ENCODE data around the gene TSC22D2. TPM values are rescaled to one million over a fixed set of nuclear protein-coding genes. Genes with fewer than 3 reads are reported as not detected.

The TSC22D2 gene
- total and polyA plus RNA-seq, 2 of the 4 experiments (the other 2 are of a cell fraction): 12.2 to 20.5 TPM

DNA sequence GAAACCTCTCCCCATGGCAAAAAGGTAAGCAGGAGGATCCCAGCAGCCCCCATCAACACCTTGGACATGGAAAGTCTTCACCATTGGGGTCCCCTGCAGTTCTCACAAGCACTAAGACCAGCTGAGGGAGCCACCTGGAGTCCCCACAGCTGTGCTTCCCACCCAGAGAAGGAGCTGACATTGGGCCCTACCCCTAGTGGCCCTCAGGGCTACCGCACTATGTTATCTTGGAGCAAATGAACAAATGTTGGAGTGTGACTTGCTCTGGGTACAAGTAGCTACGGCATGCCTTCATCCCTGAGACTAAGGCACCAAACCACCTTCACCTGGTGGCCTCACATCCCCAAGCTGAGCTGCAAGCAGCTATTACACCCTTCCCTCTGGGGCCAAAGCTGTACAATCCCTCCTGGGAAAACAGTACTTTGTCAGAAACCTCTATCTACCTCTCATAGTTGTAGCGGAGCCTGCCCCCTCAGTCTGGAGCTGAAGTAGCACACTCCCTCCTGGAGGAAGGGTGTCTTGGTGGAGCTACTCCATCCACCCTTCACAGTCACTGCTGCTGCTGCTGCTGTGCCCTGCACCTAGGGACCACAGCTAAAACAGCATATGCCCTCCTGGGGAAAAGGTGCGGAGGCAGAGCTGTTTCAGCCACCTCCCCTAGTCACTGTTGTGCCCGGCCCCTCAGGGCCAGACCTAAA is 95.5 kb downstream of the TSC22D2 start:
- no peak overlapping the region for H3K4me2 ChIP-seq (ENCODE audit: low read depth, low read length)
- no peak overlapping the region for H4K91ac ChIP-seq (ENCODE audit: insufficient read depth, low read depth, low read length)
- H3K4me3 ChIP-seq (ENCODE audit: insufficient read depth, low read depth, low read length): no peak overlapping the region
- no TSS peak for BruUV-seq (replicated peaks)
- no peak overlapping the region for H3K27ac ChIP-seq (ENCODE audit: insufficient read depth, low read length)
- H2AFZ ChIP-seq (replicated peaks; ENCODE audit: low read length, poor library complexity): peak overlapping the region; percentile 49
- peaks cover 6% of the 10 kb centered on the region; the same call in 1 of the 2 replicates for H3K9me3 ChIP-seq (ENCODE audit: control insufficient read depth, insufficient read depth, low read length)
- no peaks in the 10 kb centered on the region for H3K4me1 ChIP-seq (ENCODE audit: control insufficient read depth, insufficient read depth, low read length)
- intact Hi-C loops (cut with micrococcal nuclease): no loop called here
- 92% methylated on average over 2 of the region's 5 CpGs; no CpG with 5 or more reads in 1 of the 2 experiments for WGBS, 2 experiments (ENCODE audit: extremely low coverage in 2 of 2, insufficient read length in 1 of 2)
- H3K14ac ChIP-seq (replicated peaks; ENCODE audit: low read depth, low read length): no peak overlapping the region
- ATAC-seq (ENCODE audit: low read depth) (no peak), DNase-seq (no peak)
- in situ Hi-C loops (cut with MboI; ENCODE audit: low sequenced_read_pairs): loop anchor here (10.0 kb wide), 1 partner anchor 569 kb away; no protein-coding TSS in a partner anchor
- no peak overlapping the region for H4K5ac ChIP-seq (ENCODE audit: low read depth, low read length)
- ChIA-PET CTCF (interaction anchor here (0.6 kb wide), 1 partner anchor 25 kb away, joined by 3 read pairs; no protein-coding TSS in a partner anchor), POLR2A (ENCODE audit: unreplicated experiment) (no interaction called here)
- H2BK120ac ChIP-seq (ENCODE audit: low read depth, low read length): no peak overlapping the region
- H3K18ac ChIP-seq (ENCODE audit: low read depth, low read length): no peak overlapping the region
- no peak overlapping the region for H4K8ac ChIP-seq (ENCODE audit: low read depth in 2 of 2, low read length in 2 of 2)
- no peak overlapping the region for H2BK15ac ChIP-seq (ENCODE audit: low read depth, low read length)
- H3K79me1 ChIP-seq (ENCODE audit: low read depth in 1 of 2, low read length in 2 of 2): no peaks in the 10 kb centered on the region
- no peak overlapping the region; the same call in 1 of the 2 replicates for H3K23ac ChIP-seq (ENCODE audit: low read depth, low read length)
- no peak overlapping the region for H2AK9ac ChIP-seq (replicated peaks; ENCODE audit: low read depth, low read length, poor library complexity)
- H3K27me3 ChIP-seq (ENCODE audit: control insufficient read depth, insufficient read depth, low read length): peaks cover 4% of the 10 kb centered on the region; the same call in 1 of the 2 replicates
- no peak overlapping the region for H2BK5ac ChIP-seq (ENCODE audit: low read depth, low read length, poor library complexity, severe bottlenecking)
- H3K9ac ChIP-seq (ENCODE audit: low read depth, low read length): no peak overlapping the region
- no peaks in the 10 kb centered on the region for H3K36me3 ChIP-seq (ENCODE audit: control insufficient read depth, insufficient read depth, low read length)
- TF ChIP-seq POLR2A (IDR thresholded peaks at IDR 0.05; ENCODE audit: low read depth, low read length) (no peak), SMC3 (IDR thresholded peaks at IDR 0.05; ENCODE audit: low read depth, low read length) (no peak), FOS (IDR thresholded peaks at IDR 0.05; ENCODE audit: low read depth, low read length) (no peak), RFX5 (IDR thresholded peaks at IDR 0.05; ENCODE audit: low read depth, low read length) (no peak), MAFK (IDR thresholded peaks at IDR 0.05; ENCODE audit: low read depth, low read length) (no peak), MAZ (IDR thresholded peaks at IDR 0.05; ENCODE audit: borderline replicate concordance, low read depth, low read length) (no peak), NFE2L2 (IDR thresholded peaks at IDR 0.05; ENCODE audit: low read depth, low read length) (no peak), RCOR1 (IDR thresholded peaks at IDR 0.05; ENCODE audit: insufficient replicate concordance, low read length) (no peak), RAD21 (IDR thresholded peaks at IDR 0.05; ENCODE audit: low read length) (no peak), BHLHE40 (IDR thresholded peaks at IDR 0.05; ENCODE audit: low read depth, low read length) (no peak), MXI1 (IDR thresholded peaks at IDR 0.05; ENCODE audit: borderline replicate concordance, low read depth, low read length) (no peak), CEBPB (IDR thresholded peaks at IDR 0.05; ENCODE audit: low read depth, low read length) (no peak)
- TF ChIP-seq, protein P1, sequence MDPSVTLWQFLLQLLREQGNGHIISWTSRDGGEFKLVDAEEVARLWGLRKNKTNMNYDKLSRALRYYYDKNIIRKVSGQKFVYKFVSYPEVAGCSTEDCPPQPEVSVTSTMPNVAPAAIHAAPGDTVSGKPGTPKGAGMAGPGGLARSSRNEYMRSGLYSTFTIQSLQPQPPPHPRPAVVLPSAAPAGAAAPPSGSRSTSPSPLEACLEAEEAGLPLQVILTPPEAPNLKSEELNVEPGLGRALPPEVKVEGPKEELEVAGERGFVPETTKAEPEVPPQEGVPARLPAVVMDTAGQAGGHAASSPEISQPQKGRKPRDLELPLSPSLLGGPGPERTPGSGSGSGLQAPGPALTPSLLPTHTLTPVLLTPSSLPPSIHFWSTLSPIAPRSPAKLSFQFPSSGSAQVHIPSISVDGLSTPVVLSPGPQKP (IDR thresholded peaks at IDR 0.05; ENCODE audit: borderline replicate concordance, low read depth, low read length): no peak
- TF ChIP-seq, protein P2, sequence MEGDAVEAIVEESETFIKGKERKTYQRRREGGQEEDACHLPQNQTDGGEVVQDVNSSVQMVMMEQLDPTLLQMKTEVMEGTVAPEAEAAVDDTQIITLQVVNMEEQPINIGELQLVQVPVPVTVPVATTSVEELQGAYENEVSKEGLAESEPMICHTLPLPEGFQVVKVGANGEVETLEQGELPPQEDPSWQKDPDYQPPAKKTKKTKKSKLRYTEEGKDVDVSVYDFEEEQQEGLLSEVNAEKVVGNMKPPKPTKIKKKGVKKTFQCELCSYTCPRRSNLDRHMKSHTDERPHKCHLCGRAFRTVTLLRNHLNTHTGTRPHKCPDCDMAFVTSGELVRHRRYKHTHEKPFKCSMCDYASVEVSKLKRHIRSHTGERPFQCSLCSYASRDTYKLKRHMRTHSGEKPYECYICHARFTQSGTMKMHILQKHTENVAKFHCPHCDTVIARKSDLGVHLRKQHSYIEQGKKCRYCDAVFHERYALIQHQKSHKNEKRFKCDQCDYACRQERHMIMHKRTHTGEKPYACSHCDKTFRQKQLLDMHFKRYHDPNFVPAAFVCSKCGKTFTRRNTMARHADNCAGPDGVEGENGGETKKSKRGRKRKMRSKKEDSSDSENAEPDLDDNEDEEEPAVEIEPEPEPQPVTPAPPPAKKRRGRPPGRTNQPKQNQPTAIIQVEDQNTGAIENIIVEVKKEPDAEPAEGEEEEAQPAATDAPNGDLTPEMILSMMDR (conservative IDR thresholded peaks at IDR 0.05; ENCODE audit: low read depth, low read length): no peak
- H2AK5ac ChIP-seq (ENCODE audit: low read depth, low read length): no peak overlapping the region
- H2BK20ac ChIP-seq (ENCODE audit: low read depth, low read length): no peak overlapping the region
- dilution Hi-C loops (cut with HindIII; ENCODE audit: low sequenced_read_pairs, unreplicated experiment): no loop called here
- no peak overlapping the region for H3K4ac ChIP-seq (ENCODE audit: low read depth, low read length)
- H3K9me1 ChIP-seq (ENCODE audit: insufficient read depth, low read length): no peaks in the 10 kb centered on the region
- H4K20me1 ChIP-seq (ENCODE audit: insufficient read depth, low read length): no peaks in the 10 kb centered on the region
- no peak overlapping the region for H3K56ac ChIP-seq (ENCODE audit: extremely low read depth, insufficient read depth, low read length)
